ENCODE results near the gene TMEM150B. TPM values are rescaled to one million over a fixed set of nuclear protein-coding genes. Genes with fewer than 3 reads are reported as not detected.

TMEM150B gene
- total RNA-seq, 1 donor from 2014 or later = not detected

DNA sequence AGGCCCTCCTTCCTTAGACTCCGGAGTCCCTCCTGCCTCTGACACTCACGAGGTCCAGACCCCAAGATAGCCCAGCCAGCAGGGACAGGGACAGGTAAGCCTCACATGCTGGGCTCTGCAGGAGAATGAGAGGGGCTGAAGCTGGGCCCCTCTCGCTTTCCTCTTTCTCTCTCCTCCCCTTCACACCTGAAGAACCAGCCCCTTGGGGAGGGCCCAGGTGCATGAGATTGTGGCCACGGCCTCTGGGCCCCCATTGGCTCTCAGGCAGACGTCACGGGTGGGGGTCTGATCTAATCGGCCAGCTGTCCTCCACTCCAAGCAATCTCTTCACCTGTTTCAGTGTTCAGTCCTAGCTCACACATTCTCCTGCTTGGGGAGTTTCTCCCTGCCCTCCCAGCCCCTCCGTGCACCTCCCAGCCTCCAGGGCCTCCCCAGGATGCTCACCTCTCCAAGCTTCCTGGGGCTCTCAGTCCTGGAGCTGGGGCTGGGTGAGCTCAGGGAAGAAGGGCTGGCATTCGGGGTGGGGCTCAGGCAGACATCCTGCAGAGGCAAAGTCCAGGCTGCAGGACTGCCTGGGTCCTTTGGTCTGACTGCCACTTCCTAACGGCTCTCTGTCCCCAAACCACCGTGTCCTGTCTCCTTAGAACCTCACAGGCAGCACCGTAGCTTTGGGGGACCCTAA lies 2.8 kb downstream of the TMEM150B start:
- no peak overlapping the region for H3K27ac ChIP-seq
- intact Hi-C loops (cut with DNase I) = no loop called here
- no peaks in the 10 kb centered on the region for H3K4me1 ChIP-seq
- H3K27me3 ChIP-seq = no peaks in the 10 kb centered on the region
- no peaks in the 10 kb centered on the region for H3K9me3 ChIP-seq
- no peak overlapping the region for H3K4me3 ChIP-seq
- DNase-seq (ENCODE audit: extremely low spot score in 2 of 2) = no peak
- no peaks in the 10 kb centered on the region for H3K36me3 ChIP-seq
- TF ChIP-seq POLR2AphosphoS5 (IDR thresholded peaks at IDR 0.05; ENCODE audit: insufficient read depth in 1 of 2, low read depth in 1 of 2) = no peak
- TF ChIP-seq, protein P1, sequence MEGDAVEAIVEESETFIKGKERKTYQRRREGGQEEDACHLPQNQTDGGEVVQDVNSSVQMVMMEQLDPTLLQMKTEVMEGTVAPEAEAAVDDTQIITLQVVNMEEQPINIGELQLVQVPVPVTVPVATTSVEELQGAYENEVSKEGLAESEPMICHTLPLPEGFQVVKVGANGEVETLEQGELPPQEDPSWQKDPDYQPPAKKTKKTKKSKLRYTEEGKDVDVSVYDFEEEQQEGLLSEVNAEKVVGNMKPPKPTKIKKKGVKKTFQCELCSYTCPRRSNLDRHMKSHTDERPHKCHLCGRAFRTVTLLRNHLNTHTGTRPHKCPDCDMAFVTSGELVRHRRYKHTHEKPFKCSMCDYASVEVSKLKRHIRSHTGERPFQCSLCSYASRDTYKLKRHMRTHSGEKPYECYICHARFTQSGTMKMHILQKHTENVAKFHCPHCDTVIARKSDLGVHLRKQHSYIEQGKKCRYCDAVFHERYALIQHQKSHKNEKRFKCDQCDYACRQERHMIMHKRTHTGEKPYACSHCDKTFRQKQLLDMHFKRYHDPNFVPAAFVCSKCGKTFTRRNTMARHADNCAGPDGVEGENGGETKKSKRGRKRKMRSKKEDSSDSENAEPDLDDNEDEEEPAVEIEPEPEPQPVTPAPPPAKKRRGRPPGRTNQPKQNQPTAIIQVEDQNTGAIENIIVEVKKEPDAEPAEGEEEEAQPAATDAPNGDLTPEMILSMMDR (IDR thresholded peaks at IDR 0.05) = no peak

DNA sequence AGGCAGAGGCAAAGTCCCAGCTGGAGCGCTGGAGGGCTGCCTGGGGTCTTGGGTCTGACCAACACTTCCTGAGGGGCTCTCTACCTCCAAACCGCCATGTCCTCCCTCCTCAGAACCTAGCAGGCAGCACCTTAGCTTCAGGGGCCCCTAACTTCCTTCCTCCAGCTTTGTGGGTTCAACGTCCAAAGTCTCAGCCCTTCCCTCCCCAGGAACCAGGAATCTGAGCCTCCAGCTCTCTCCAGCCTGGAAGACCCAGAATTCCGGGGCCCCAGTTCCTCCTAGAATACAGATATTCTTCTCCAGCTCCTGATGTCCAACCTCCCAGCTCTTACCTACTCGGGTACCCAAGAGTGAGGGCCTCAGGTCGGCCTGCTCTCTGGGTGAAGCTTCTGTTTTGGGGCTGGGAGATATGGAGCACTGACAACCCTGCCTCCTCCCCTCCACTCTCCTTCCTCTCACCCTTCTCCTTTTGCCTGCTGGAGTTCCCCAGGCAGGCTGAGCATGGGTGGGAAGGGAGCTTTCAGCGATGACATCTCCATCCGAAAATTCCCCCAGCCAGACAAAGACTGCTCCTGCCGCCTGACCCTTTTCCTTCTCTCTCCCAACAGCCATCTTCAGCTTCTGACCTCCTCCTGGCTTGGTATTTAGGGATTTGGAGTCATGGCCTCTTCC lies 3.5 kb downstream of the TMEM150B start:
- Histone ChIP-seq H3K4me1 (no peaks in the 10 kb centered on the region), H3K4me3 (no peak overlapping the region), H3K27me3 (no peaks in the 10 kb centered on the region), H3K27ac (no peak overlapping the region), H3K9me3 (no peaks in the 10 kb centered on the region), H3K36me3 (no peaks in the 10 kb centered on the region)
- intact Hi-C loops (cut with DNase I) = no loop called here
- TF ChIP-seq POLR2A (IDR thresholded peaks at IDR 0.05) (no peak), POLR2AphosphoS5 (IDR thresholded peaks at IDR 0.05; ENCODE audit: insufficient read depth in 1 of 2, low read depth in 1 of 2) (no peak)
- TF ChIP-seq, protein P1 (IDR thresholded peaks at IDR 0.05) = no peak
- no peak for DNase-seq (ENCODE audit: extremely low spot score in 2 of 2)

DNA sequence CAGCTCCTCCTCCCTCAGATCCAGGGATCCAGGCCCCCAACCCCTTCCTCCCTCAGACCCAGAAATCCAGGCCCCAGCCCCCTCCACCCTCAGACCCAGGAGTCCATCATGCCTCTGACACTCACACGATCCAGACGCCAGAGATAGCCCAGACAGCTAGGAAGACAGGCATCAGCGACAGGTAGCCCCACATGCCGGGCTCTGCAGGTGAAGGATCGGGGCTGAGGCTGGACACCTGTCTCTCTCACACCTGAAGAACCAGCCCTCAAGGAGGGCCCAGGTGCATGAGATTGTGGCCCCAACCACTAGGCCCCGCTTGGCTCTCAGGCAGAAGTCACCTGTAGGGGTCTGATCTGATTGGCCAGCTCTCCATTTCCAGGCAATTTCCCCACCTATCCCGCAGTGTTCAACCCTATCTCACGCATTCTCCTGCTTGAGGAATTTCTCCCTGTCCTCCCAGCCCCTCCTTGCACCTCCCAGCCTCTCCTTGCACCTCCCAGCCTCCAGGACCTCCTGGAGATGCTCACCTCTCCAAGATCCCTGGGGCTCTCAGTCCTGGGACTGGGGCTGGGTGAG lies 4.2 kb downstream of the TMEM150B start:
- Histone ChIP-seq H3K27me3 (no peaks in the 10 kb centered on the region), H3K4me1 (no peaks in the 10 kb centered on the region), H3K27ac (no peak overlapping the region), H3K36me3 (no peaks in the 10 kb centered on the region), H3K4me3 (no peak overlapping the region), H3K9me3 (no peaks in the 10 kb centered on the region)
- intact Hi-C loops (cut with DNase I) = no loop called here
- TF ChIP-seq POLR2A (IDR thresholded peaks at IDR 0.05) (no peak), POLR2AphosphoS5 (IDR thresholded peaks at IDR 0.05; ENCODE audit: insufficient read depth in 1 of 2, low read depth in 1 of 2) (no peak)
- TF ChIP-seq, protein P1 (IDR thresholded peaks at IDR 0.05) = no peak
- no peak for DNase-seq (ENCODE audit: extremely low spot score in 2 of 2)

DNA sequence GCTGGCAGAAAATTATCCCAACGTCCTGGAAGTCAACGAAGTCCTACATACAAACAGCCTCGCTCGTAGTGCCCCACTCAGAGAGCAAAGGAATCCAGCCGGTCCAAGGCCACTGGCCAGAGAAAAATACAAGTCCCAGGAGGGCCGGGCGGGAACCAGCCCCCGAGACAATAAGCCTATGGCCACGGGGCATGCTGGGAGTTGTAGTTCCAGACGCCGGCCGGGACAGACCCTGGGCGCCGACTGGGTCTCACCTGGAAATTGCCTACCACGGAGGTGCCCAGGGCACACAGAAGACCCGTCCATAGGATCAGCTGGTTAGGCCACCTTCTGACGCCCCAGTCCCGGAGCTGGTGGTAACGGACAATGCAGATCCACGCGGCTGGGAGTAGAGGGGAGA lies 5.4 kb downstream of the TMEM150B start:
- intact Hi-C loops (cut with DNase I) = no loop called here
- H3K27me3 ChIP-seq = no peaks in the 10 kb centered on the region
- H3K4me1 ChIP-seq = no peaks in the 10 kb centered on the region
- no peak overlapping the region for H3K27ac ChIP-seq
- no peaks in the 10 kb centered on the region for H3K9me3 ChIP-seq
- DNase-seq (ENCODE audit: extremely low spot score in 2 of 2) = no peak
- no peaks in the 10 kb centered on the region for H3K36me3 ChIP-seq
- TF ChIP-seq POLR2AphosphoS5 (IDR thresholded peaks at IDR 0.05; ENCODE audit: insufficient read depth in 1 of 2, low read depth in 1 of 2) = no peak
- TF ChIP-seq, protein P1 (IDR thresholded peaks at IDR 0.05) = no peak
- no peak for TF ChIP-seq POLR2A (IDR thresholded peaks at IDR 0.05)
- no peak overlapping the region for H3K4me3 ChIP-seq

DNA sequence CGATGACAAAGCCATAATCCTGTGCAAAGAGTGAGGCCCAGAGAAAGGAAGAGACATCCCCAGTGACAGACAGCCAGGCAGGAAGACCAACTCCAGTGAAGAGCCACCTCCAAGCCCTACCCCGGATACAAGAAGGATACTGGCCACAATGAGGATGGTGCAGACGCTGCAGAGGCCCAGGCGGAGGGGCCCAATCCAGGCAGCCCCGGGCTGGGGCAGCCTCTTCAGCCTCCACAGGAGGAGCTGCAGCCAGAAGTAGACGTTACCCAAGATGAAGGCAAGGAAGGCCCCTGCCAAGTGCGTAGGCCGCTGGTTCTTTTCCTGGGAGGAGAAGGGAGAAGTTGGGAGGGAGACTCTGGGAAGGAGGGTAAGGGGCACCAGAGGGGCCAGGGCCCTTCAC lies 8.5 kb downstream of the TMEM150B start:
- H3K4me3 ChIP-seq = no peak overlapping the region
- no peaks in the 10 kb centered on the region for H3K36me3 ChIP-seq
- intact Hi-C loops (cut with DNase I) = no loop called here
- no peak overlapping the region for H3K27ac ChIP-seq
- no peaks in the 10 kb centered on the region for H3K9me3 ChIP-seq
- no peaks in the 10 kb centered on the region for H3K4me1 ChIP-seq
- TF ChIP-seq, protein P1 (IDR thresholded peaks at IDR 0.05) = no peak
- no peak for TF ChIP-seq POLR2AphosphoS5 (IDR thresholded peaks at IDR 0.05; ENCODE audit: insufficient read depth in 1 of 2, low read depth in 1 of 2)
- no peak for TF ChIP-seq POLR2A (IDR thresholded peaks at IDR 0.05)
- no peaks in the 10 kb centered on the region for H3K27me3 ChIP-seq
- DNase-seq (ENCODE audit: extremely low spot score in 2 of 2) = no peak
